ENCODE data around the gene GRIK1. TPM values are rescaled to one million over a fixed set of nuclear protein-coding genes. Genes with fewer than 3 reads are reported as not detected.

GRIK1 gene
- total RNA-seq, 1 donor from 2014 or later, result not detected

DNA sequence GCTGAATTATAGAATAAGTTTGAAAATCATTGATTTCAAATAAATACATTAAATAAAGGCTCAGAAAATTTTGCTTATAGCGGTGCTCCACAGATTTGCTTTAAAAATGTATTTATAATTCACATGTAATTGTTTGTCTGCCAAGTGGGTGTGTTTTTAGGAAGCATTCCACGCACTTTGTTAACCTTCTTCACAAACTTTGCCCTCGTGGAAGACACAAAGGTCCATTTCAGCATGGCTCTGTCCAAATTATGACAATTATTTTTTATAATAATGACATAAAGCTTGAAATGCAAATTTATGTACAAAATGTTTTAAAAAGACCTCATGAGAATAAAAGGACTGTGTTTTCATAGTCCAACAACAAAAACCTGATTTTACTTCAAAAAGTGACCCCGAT lies 146.1 kb downstream of the GRIK1 start:
- DNase-seq (ENCODE audit: extremely low spot score, unreplicated experiment), result no peak
- H3K36me3 Mint-ChIP-seq (ENCODE audit: unreplicated experiment), result no peaks in the 10 kb centered on the region
- H3K4me3 Mint-ChIP-seq (ENCODE audit: unreplicated experiment), result no peak overlapping the region
- TF ChIP-seq, protein P1, sequence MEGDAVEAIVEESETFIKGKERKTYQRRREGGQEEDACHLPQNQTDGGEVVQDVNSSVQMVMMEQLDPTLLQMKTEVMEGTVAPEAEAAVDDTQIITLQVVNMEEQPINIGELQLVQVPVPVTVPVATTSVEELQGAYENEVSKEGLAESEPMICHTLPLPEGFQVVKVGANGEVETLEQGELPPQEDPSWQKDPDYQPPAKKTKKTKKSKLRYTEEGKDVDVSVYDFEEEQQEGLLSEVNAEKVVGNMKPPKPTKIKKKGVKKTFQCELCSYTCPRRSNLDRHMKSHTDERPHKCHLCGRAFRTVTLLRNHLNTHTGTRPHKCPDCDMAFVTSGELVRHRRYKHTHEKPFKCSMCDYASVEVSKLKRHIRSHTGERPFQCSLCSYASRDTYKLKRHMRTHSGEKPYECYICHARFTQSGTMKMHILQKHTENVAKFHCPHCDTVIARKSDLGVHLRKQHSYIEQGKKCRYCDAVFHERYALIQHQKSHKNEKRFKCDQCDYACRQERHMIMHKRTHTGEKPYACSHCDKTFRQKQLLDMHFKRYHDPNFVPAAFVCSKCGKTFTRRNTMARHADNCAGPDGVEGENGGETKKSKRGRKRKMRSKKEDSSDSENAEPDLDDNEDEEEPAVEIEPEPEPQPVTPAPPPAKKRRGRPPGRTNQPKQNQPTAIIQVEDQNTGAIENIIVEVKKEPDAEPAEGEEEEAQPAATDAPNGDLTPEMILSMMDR (IDR thresholded peaks at IDR 0.05), result no peak
- H3K27me3 Mint-ChIP-seq (ENCODE audit: unreplicated experiment), result peaks cover 23% of the 10 kb centered on the region
- H3K27ac Mint-ChIP-seq (ENCODE audit: unreplicated experiment), result no peak overlapping the region
- H3K9me3 Mint-ChIP-seq (ENCODE audit: unreplicated experiment), result no peaks in the 10 kb centered on the region
- H3K4me1 Mint-ChIP-seq (ENCODE audit: unreplicated experiment), result no peaks in the 10 kb centered on the region

DNA sequence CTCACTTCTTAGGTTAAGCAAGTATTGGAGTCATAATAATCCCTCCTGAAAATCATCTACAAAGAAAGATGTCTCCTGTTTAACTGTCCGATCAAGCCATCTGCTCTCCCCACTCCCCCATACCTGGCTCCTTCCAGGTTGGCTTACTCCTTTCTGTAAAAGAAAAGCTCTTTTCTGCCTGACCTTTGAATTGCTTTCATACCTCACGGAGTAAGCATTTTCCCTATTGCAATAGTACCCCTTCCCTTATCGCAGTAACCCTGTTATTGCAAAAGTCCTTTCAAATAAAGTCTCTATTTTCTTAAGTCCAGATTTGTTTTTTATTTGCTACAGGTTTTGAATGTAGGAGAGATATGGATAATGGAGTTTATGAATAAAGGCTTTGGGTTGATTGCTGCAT lies 150.4 kb downstream of the GRIK1 start:
- TF ChIP-seq, protein P1 (IDR thresholded peaks at IDR 0.05), result no peak
- no peaks in the 10 kb centered on the region for H3K9me3 Mint-ChIP-seq (ENCODE audit: unreplicated experiment)
- H3K4me3 Mint-ChIP-seq (ENCODE audit: unreplicated experiment), result no peak overlapping the region
- H3K4me1 Mint-ChIP-seq (ENCODE audit: unreplicated experiment), result no peaks in the 10 kb centered on the region
- H3K36me3 Mint-ChIP-seq (ENCODE audit: unreplicated experiment), result no peaks in the 10 kb centered on the region
- no peak overlapping the region for H3K27ac Mint-ChIP-seq (ENCODE audit: unreplicated experiment)
- peaks cover 21% of the 10 kb centered on the region for H3K27me3 Mint-ChIP-seq (ENCODE audit: unreplicated experiment)
- no peak for DNase-seq (ENCODE audit: extremely low spot score, unreplicated experiment)

DNA sequence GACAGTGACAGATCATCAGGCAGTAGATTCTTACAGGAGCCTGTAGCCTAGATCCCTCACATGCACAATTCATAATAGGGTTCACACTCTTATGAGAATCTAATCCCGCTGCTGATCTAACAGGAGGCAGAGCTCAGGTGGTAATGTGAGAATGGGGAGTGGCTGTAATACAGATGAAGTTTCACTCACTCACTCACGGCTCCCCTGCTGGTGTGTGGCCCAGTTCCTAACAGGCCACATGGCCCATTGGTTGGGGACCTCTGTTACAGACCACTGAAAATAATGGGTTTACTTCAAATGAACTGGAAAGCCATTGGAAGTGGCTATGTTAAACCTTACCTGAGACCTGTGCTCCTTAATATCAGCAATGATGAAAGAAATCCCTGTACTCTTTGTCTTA lies 151.0 kb downstream of the GRIK1 start:
- no peaks in the 10 kb centered on the region for H3K36me3 Mint-ChIP-seq (ENCODE audit: unreplicated experiment)

DNA sequence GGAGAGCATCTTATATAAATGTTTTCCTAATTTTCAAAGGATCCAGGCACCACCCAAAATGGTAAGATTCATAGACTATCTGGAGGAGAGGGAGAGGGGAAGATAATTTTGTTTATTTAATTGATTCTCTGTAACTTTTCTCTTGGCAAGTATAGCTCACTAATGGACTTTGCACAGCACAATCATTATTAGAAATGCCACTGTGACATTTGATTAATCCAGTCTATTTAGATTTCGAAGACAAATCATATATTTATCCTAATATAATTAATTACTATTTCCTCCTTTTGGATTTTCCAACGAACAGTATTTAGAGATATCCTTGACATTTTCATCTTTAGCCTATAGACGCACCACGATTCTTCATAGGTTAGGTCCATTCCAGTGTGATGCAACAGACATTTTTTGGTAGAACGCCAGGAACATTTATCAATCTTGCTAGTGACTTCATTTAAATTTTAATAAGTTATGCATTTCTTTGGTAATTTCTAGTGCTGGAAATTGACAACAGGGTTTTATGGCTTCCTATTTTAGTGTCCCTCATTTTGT lies 152.4 kb downstream of the GRIK1 start:
- Mint-ChIP-seq H3K9me3 (ENCODE audit: unreplicated experiment) (no peaks in the 10 kb centered on the region), H3K4me3 (ENCODE audit: unreplicated experiment) (no peak overlapping the region), H3K27me3 (ENCODE audit: unreplicated experiment) (peaks cover 21% of the 10 kb centered on the region), H3K27ac (ENCODE audit: unreplicated experiment) (no peak overlapping the region), H3K36me3 (ENCODE audit: unreplicated experiment) (no peaks in the 10 kb centered on the region), H3K4me1 (ENCODE audit: unreplicated experiment) (no peaks in the 10 kb centered on the region)
- DNase-seq (ENCODE audit: extremely low spot score, unreplicated experiment), result no peak
- TF ChIP-seq, protein P1 (IDR thresholded peaks at IDR 0.05), result no peak

More for the DNA sequence above, 151.0 kb downstream of the GRIK1 start:
- H3K27me3 Mint-ChIP-seq (ENCODE audit: unreplicated experiment), result peaks cover 21% of the 10 kb centered on the region
- no peak for DNase-seq (ENCODE audit: extremely low spot score, unreplicated experiment)
- H3K9me3 Mint-ChIP-seq (ENCODE audit: unreplicated experiment), result no peaks in the 10 kb centered on the region
- H3K4me3 Mint-ChIP-seq (ENCODE audit: unreplicated experiment), result no peak overlapping the region
- no peaks in the 10 kb centered on the region for H3K4me1 Mint-ChIP-seq (ENCODE audit: unreplicated experiment)
- H3K27ac Mint-ChIP-seq (ENCODE audit: unreplicated experiment), result no peak overlapping the region
- TF ChIP-seq, protein P1 (IDR thresholded peaks at IDR 0.05), result no peak

DNA sequence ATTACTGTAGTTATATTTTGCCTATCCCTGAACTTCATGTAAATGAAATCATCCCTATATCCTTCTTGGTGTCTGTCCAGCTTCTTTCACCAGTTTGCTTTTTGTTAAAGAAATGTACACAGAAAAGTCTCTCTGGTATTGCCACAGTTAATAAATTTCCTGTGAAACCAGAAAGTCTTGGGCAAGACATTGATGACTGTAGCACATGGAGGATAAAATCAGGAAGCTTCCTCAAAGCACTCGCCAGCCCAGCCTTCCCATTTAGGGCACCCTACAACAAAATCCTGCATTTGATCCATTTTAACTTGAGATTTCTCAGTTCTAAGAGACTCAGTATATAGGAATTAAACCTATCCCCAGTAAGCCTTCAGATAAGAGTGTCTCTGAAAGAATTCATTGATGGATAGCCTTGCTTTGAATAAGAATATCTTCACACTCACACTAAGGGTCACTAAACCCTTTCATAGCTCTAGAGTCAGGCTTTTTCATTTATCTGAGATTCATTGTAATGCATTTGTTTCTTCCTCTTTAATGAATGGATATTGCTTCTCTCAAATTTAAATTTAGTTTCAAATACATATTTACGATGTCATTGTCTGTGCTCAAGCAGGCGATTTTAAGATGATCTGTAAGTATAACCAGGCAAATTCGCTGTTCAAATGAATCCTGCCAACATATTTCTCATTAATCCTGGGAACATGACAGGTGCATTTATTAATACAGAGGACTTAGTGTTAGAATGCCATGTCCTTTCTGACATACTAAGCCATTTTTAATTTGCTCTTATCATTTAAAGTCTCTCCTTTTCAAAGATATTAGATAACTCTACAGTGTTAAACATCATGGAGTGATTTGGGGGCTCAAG lies 153.1 kb downstream of the GRIK1 start:
- Mint-ChIP-seq H3K36me3 (ENCODE audit: unreplicated experiment) (no peaks in the 10 kb centered on the region), H3K27me3 (ENCODE audit: unreplicated experiment) (peaks cover 21% of the 10 kb centered on the region), H3K27ac (ENCODE audit: unreplicated experiment) (no peak overlapping the region), H3K4me3 (ENCODE audit: unreplicated experiment) (no peak overlapping the region), H3K9me3 (ENCODE audit: unreplicated experiment) (no peaks in the 10 kb centered on the region), H3K4me1 (ENCODE audit: unreplicated experiment) (no peaks in the 10 kb centered on the region)
- TF ChIP-seq, protein P1 (IDR thresholded peaks at IDR 0.05), result no peak
- DNase-seq (ENCODE audit: extremely low spot score, unreplicated experiment), result no peak
